ENCODE results near the gene GRID1. TPM values are rescaled to one million over a fixed set of nuclear protein-coding genes. Genes with fewer than 3 reads are reported as not detected.
"Not testable (repeated sequence)": the region's sequence is repeated elsewhere in the genome, so short reads cannot be mapped to it uniquely, and the experiment has no call there.

The GRID1 gene
- total RNA-seq, 2 donors from 2014 or later, result 0.37 to 0.67 TPM

GRCh38 chr10:85847085-85847484 is 519.5 kb downstream of the GRID1 start:
- Histone ChIP-seq H3K4me3 (no peak overlapping the region), H3K36me3 (no peaks in the 10 kb centered on the region), H3K9me3 (peaks cover 0 to 7% of the 10 kb centered on the region in 2 donors), H3K27ac (no peak overlapping the region), H3K4me1 (no peaks in the 10 kb centered on the region), H3K27me3 (no peaks in the 10 kb centered on the region)
- no peak for DNase-seq (ENCODE audit: low spot score)
- TF ChIP-seq CTCF (IDR thresholded peaks at IDR 0.05), result no peak

GRCh38 chr10:85838660-85839059 is 527.9 kb downstream of the GRID1 start:
- not testable (repeated sequence) for H3K27me3 ChIP-seq; H3K27ac ChIP-seq; H3K36me3 ChIP-seq; H3K4me1 ChIP-seq; H3K4me3 ChIP-seq; DNase-seq (ENCODE audit: low spot score)
- peaks cover 7 to 41% of the 10 kb centered on the region in 2 donors for H3K9me3 ChIP-seq

GRCh38 chr10:85832988-85833387 is 533.6 kb downstream of the GRID1 start:
- Histone ChIP-seq H3K9me3 (peaks cover 4 to 28% of the 10 kb centered on the region in 2 donors), H3K4me1 (no peaks in the 10 kb centered on the region), H3K4me3 (no peak overlapping the region), H3K27me3 (no peaks in the 10 kb centered on the region), H3K27ac (no peak overlapping the region), H3K36me3 (no peaks in the 10 kb centered on the region)
- TF ChIP-seq CTCF (IDR thresholded peaks at IDR 0.05), result no peak
- DNase-seq (ENCODE audit: low spot score), result no peak

GRCh38 chr10:85831422-85831821 is 535.2 kb downstream of the GRID1 start:
- no peaks in the 10 kb centered on the region for H3K27me3 ChIP-seq
- H3K27ac ChIP-seq, result no peak overlapping the region
- DNase-seq (ENCODE audit: low spot score), result no peak
- peaks cover 4 to 17% of the 10 kb centered on the region in 2 donors for H3K9me3 ChIP-seq
- TF ChIP-seq CTCF (IDR thresholded peaks at IDR 0.05), result no peak
- H3K4me3 ChIP-seq, result no peak overlapping the region
- H3K36me3 ChIP-seq, result no peaks in the 10 kb centered on the region
- no peaks in the 10 kb centered on the region for H3K4me1 ChIP-seq

- Histone ChIP-seq H3K4me1 (no peaks in the 10 kb centered on the region), H3K27ac (no peak overlapping the region), H3K9me3 (peaks cover 0 to 8% of the 10 kb centered on the region in 2 donors), H3K27me3 (no peaks in the 10 kb centered on the region), H3K4me3 (no peak overlapping the region), H3K36me3 (no peaks in the 10 kb centered on the region)
- TF ChIP-seq CTCF (IDR thresholded peaks at IDR 0.05), result no peak
- DNase-seq (ENCODE audit: low spot score), result no peak
Measured at GRCh38 chr10:85826377-85826776, 540.2 kb downstream of the GRID1 start.

- DNase-seq (ENCODE audit: low spot score), result no peak
- Histone ChIP-seq H3K36me3 (no peaks in the 10 kb centered on the region), H3K9me3 (peaks cover 0 to 39% of the 10 kb centered on the region in 2 donors), H3K27ac (no peak overlapping the region), H3K4me1 (no peaks in the 10 kb centered on the region), H3K27me3 (no peaks in the 10 kb centered on the region), H3K4me3 (no peak overlapping the region)
- TF ChIP-seq CTCF (IDR thresholded peaks at IDR 0.05), result no peak
Measured at GRCh38 chr10:85811405-85811804, 555.2 kb downstream of the GRID1 start.
